BE2C (cell line): ENCODE measurements around the gene MKLN1.

ENCODE experiments used
- DNase-seq: peaks from one replicate; pipeline ENCODE4 v3.0.0-alpha.2; 2020
- H3K27me3 ChIP-seq: fragments of 250-450 bp; sonication (Bioruptor Pico); 2 replicates; pipeline ENCODE4 v1.5.1; 2020; ENCODE audit warnings: mild to moderate bottlenecking
- H3K36me3 ChIP-seq: fragments of 250-450 bp; sonication (Bioruptor Pico); 2 replicates; pipeline ENCODE4 v1.5.1; 2020; ENCODE audit warnings: mild to moderate bottlenecking
- H3K4me1 ChIP-seq: fragments of 250-450 bp; sonication (Bioruptor Pico); 2 replicates; pipeline ENCODE4 v1.5.1; 2020
- H3K4me3 ChIP-seq: 2 replicates; pipeline ENCODE4 v1.5.1; 2011; ENCODE audit warnings: low read depth, low read length
- H3K9me3 ChIP-seq: fragments of 250-450 bp; sonication (Bioruptor Pico); 2 replicates; pipeline ENCODE4 v1.5.1; 2020
- CTCF ChIP-seq: IDR thresholded peaks from 2 replicates; pipeline ENCODE4 v1.5.1; 2012; ENCODE audit warnings: mild to moderate bottlenecking, low read depth, low read length

The MKLN1 gene

GRCh38 chr7:131370523-131370968 lies 42.9 kb downstream of the MKLN1 start:
- DNase-seq = no peak
- H3K27me3 ChIP-seq = no peaks in the 10 kb centered on the region
- no peaks in the 10 kb centered on the region for H3K4me1 ChIP-seq
- TF ChIP-seq CTCF = no peak
- no peak overlapping the region for H3K4me3 ChIP-seq
- no peaks in the 10 kb centered on the region for H3K9me3 ChIP-seq
- no peaks in the 10 kb centered on the region for H3K36me3 ChIP-seq

GRCh38 chr7:131371411-131371810 lies 43.7 kb downstream of the MKLN1 start:
- H3K9me3 ChIP-seq = no peaks in the 10 kb centered on the region
- no peak for TF ChIP-seq CTCF
- no peaks in the 10 kb centered on the region for H3K27me3 ChIP-seq
- H3K36me3 ChIP-seq = no peaks in the 10 kb centered on the region
- no peaks in the 10 kb centered on the region for H3K4me1 ChIP-seq
- no peak overlapping the region for H3K4me3 ChIP-seq
- no peak for DNase-seq

- no peak for TF ChIP-seq CTCF
- no peak for DNase-seq
- H3K36me3 ChIP-seq = no peaks in the 10 kb centered on the region
- no peaks in the 10 kb centered on the region for H3K4me1 ChIP-seq
- H3K4me3 ChIP-seq = no peak overlapping the region
- no peaks in the 10 kb centered on the region for H3K9me3 ChIP-seq
- H3K27me3 ChIP-seq = no peaks in the 10 kb centered on the region
These were observed 44.9 kb downstream of the MKLN1 start for GRCh38 chr7:131372554-131372953.

- no peaks in the 10 kb centered on the region for H3K27me3 ChIP-seq
- H3K9me3 ChIP-seq = no peaks in the 10 kb centered on the region
- TF ChIP-seq CTCF = no peak
- no peak overlapping the region for H3K4me3 ChIP-seq
- no peak for DNase-seq
- H3K4me1 ChIP-seq = no peaks in the 10 kb centered on the region
- H3K36me3 ChIP-seq = no peaks in the 10 kb centered on the region
These were observed 47.1 kb downstream of the MKLN1 start for GRCh38 chr7:131374821-131375220.

- Histone ChIP-seq H3K27me3 (no peaks in the 10 kb centered on the region), H3K36me3 (no peaks in the 10 kb centered on the region; the same call in 1 of the 2 replicates), H3K4me3 (no peak overlapping the region), H3K9me3 (no peaks in the 10 kb centered on the region), H3K4me1 (peaks cover 19% of the 10 kb centered on the region)
- DNase-seq = no peak
- TF ChIP-seq CTCF = no peak
These were observed 53.6 kb downstream of the MKLN1 start for GRCh38 chr7:131381069-131381838.
